A549 (cell line): ENCODE data around the gene IER3IP1. TPM values are rescaled to one million over a fixed set of nuclear protein-coding genes. Genes with fewer than 3 reads are reported as not detected.

Source experiments
- ATAC-seq, 2 experiments: fragments of 200-7000 bp in 1 of 2; fragments of >200 bp in 1 of 2; cut with Nextera tagmentation in 1 of 2; cut with Tn5 transposase in 1 of 2; 3 replicates each; pipeline versions ENCODE4 v1.8.0 to v1.9.1; 2018 to 2020; ENCODE audit warnings: mild to moderate bottlenecking in 1 of 2, moderate library complexity in 1 of 2
- CTCF ChIA-PET: fragments of 300-600 bp; sonication (Branson Sonifier 250); formaldehyde crosslinking; extraction: SDS; loops from one replicate; lab custom pipeline; 2021; ENCODE audit warnings: antibody characterized with exemption, inconsistent platforms; lab: Yijun Ruan, JAX
- POLR2A ChIA-PET: fragments of 350-600 bp; formaldehyde crosslinking; extraction: SDS; loops from one replicate; lab custom pipeline; 2021; ENCODE audit warnings: antibody characterized with exemption, inconsistent platforms; lab: Yijun Ruan, JAX
- DNase-seq, 2 experiments: peaks; one replicate each; pipeline versions ENCODE4 v3.0.0 to v3.0.0-alpha.2; 2011 to 2016; ENCODE audit warnings: low read depth in 1 of 2, low spot score in 1 of 2
- FAIRE-seq: peaks from 2 replicates; lab custom pipeline; 2011; peaks lifted over from hg19 to GRCh38; lab: Jason Lieb, UNC
- H3K27ac ChIP-seq, 2 experiments: fragments of >200 bp; sonication (Bioruptor Twin); formaldehyde crosslinking; 3 replicates each; pipeline ENCODE4 v1.5.1; 2016 to 2017
- H3K4me1 ChIP-seq: fragments of >200 bp; sonication (Bioruptor Twin); formaldehyde crosslinking; 3 replicates; pipeline ENCODE4 v1.6.1; 2016
- H3K4me2 ChIP-seq: fragments of >200 bp; sonication (Bioruptor Twin); formaldehyde crosslinking; 3 replicates; pipeline ENCODE4 v1.6.1; 2016
- H3K4me3 ChIP-seq: fragments of >200 bp; sonication (Bioruptor Twin); formaldehyde crosslinking; 3 replicates; pipeline ENCODE4 v1.5.1; 2016
- H3K9me3 ChIP-seq: fragments of >200 bp; sonication (Bioruptor Twin); formaldehyde crosslinking; 3 replicates; pipeline ENCODE4 v1.6.1; 2016
- BHLHE40 ChIP-seq: IDR thresholded peaks from 2 replicates; pipeline ENCODE4 v1.6.1; 2012; ENCODE audit warnings: low read depth, low read length, inconsistent platforms
- CBX8 ChIP-seq: fragments of 200-600 bp; sonication (generic); IDR thresholded peaks from 2 replicates; pipeline ENCODE4 v1.6.1; 2016
- EP300 ChIP-seq, 2 experiments: fragments of >200 bp; sonication (Bioruptor Twin); formaldehyde crosslinking; IDR thresholded peaks; 2 replicates in 1 of 2; 3 replicates in 1 of 2; pipeline ENCODE4 v1.6.1; 2016 to 2017
- FOSB ChIP-seq: fragments of 250-450 bp; sonication (Bioruptor Pico); IDR thresholded peaks from 2 replicates; pipeline ENCODE4 v1.5.0; 2020; ENCODE audit warnings: mild to moderate bottlenecking, moderate library complexity
- HDAC2 ChIP-seq: fragments of 200-600 bp; sonication (generic); IDR thresholded peaks from 2 replicates; pipeline ENCODE4 v1.6.1; 2016
- MYC ChIP-seq: IDR thresholded peaks from 2 replicates; pipeline ENCODE4 v1.6.1; 2012; ENCODE audit warnings: mild to moderate bottlenecking, inconsistent platforms, low read length, improper control_type of control experiment, borderline replicate concordance
- RNF2 ChIP-seq: fragments of 200-600 bp; sonication (generic); IDR thresholded peaks from 2 replicates; pipeline ENCODE4 v1.6.1; 2016; ENCODE audit warnings: low read depth, mild to moderate bottlenecking, antibody characterized with exemption, moderate library complexity, borderline replicate concordance
- ZC3H11A ChIP-seq: fragments of 450-650 bp; IDR thresholded peaks from 2 replicates; pipeline ENCODE4 v1.6.1; 2014; ENCODE audit warnings: antibody characterized with exemption, mild to moderate bottlenecking
- WGBS: methylation state at CpG from one replicate; pipeline ENCODE4 v1.1.6; 2017; ENCODE audit errors: missing lambda C conversion rate; 5-methylcytosine and 5-hydroxymethylcytosine counted together
- polyA plus RNA-seq, 4 experiments: library from polyadenylated mRNA; depleted of rRNA in 3 of 4; stranded (reverse); fragments of >200 nt; fragmentation: RNase III in 1 of 4; extraction: RNeasy Plus Mini Kit Qiagen cat#74134 plus additional on column Dnase treatment in 1 of 4; gene quantifications; 2 replicates in 3 of 4; 3 replicates in 1 of 4; pipeline ENCODE4 v1.2.3, GENCODE V29; 2011 to 2017
- small RNA-seq, 6 experiments: library from RNA; depleted of rRNA; stranded (forward); fragments of <200 nt; gene quantifications; one replicate each; pipeline ENCODE3, GENCODE V24; 2012

IER3IP1 gene
- polyA plus RNA-seq, 2 of the 4 experiments (the other 2 are of a cell fraction), result 24.5 to 25.1 TPM

DNA sequence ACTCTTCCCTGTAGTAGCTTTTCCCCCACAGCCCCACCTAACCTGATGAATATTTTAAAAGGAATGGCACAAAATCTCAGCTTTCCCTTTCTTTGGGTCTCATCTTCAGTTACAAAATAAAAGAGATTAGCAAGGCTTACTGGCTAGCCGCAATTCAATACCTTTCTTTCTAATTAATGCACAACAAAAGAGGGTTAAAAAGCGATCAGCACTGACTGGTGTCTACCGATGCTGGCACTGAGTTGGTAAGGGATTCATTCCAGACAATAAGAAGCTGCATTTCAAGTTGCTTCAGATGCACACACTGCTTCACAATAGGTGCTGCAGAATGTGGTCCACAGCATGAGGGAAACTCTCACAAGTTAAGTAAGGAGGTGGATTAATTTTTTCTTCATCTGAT is 67.8 kb downstream of the IER3IP1 start:
- no peak for DNase-seq
- no peak for TF ChIP-seq RNF2
- no peak for TF ChIP-seq CBX8
- TF ChIP-seq MYC, result no peak
- TF ChIP-seq FOSB (CRISPR knock-in tag), result no peak
- no peak for TF ChIP-seq ZC3H11A
- TF ChIP-seq EP300 (IDR thresholded peaks at IDR 0.05), result no peak
- no peak for TF ChIP-seq HDAC2
- TF ChIP-seq BHLHE40, result no peak
- TF ChIP-seq, all 56 proteins: peak for 0
- Histone ChIP-seq H3K4me1 (no peaks in the 10 kb centered on the region), H3K27ac (no peak overlapping the region), H3K4me2 (no peak overlapping the region), H3K9me3 (no peaks in the 10 kb centered on the region), H3K4me3 (no peak overlapping the region)
- FAIRE-seq (no peak), ATAC-seq (no peak)
- ChIA-PET POLR2A (no interaction called here), CTCF (interaction anchor here (0.9 to 1.5 kb wide), 2 partner anchors 12 to 96 kb away, joined by 3 read pairs; no protein-coding TSS in a partner anchor)
- 94% methylated on average over 3 of the region's 3 CpGs for WGBS

Small RNA genes within 50 kb of the gene (small RNA-seq; reads per million reads assigned to genes)
- gene AC012254.4, result 0 reads per million in 6 experiments

Other genes starting within 250 kb of the IER3IP1 start
- gene ELOA2, start 140.7 kb downstream of the IER3IP1 start, polyA plus RNA-seq (2011; rRNA removed), result not detected in 2 replicates
- gene ELOA2, start 140.7 kb downstream of the IER3IP1 start, polyA plus RNA-seq (2017; fragmentation: RNase III; extraction: RNeasy Plus Mini Kit Qiagen cat#74134 plus additional on column Dnase treatment), result not detected in 3 replicates
- gene HDHD2, start 25.9 kb downstream of the IER3IP1 start, polyA plus RNA-seq (2011; rRNA removed), result 12.0 and 20.0 TPM in 2 replicates
- 16.1 to 18.0 TPM (median 16.7 TPM) in 3 replicates for gene HDHD2, start 25.9 kb downstream of the IER3IP1 start, polyA plus RNA-seq (2017; fragmentation: RNase III; extraction: RNeasy Plus Mini Kit Qiagen cat#74134 plus additional on column Dnase treatment)
- not detected in 2 replicates for gene SKOR2, start 75.3 kb upstream of the IER3IP1 start, polyA plus RNA-seq (2011; rRNA removed)
- not detected in 3 replicates for gene SKOR2, start 75.3 kb upstream of the IER3IP1 start, polyA plus RNA-seq (2017; fragmentation: RNase III; extraction: RNeasy Plus Mini Kit Qiagen cat#74134 plus additional on column Dnase treatment)